ENCODE data around the gene ADGRG2. TPM values are rescaled to one million over a fixed set of nuclear protein-coding genes. Genes with fewer than 3 reads are reported as not detected.

Gene ADGRG2
- total RNA-seq, 1 experiment from 2014 or later, result not detected

- H3K27me3 ChIP-seq (replicated peaks; ENCODE audit: control insufficient read depth, insufficient read depth, low read length), result no peaks in the 10 kb centered on the region
- Mint-ChIP-seq H3K4me1 (ENCODE audit: low read depth, unreplicated experiment) (peaks cover 16% of the 10 kb centered on the region), H3K4me3 (ENCODE audit: unreplicated experiment) (no peak overlapping the region), H3K9me3 (ENCODE audit: unreplicated experiment) (no peaks in the 10 kb centered on the region), H3K27me3 (ENCODE audit: insufficient read depth, unreplicated experiment) (no peaks in the 10 kb centered on the region), H3K36me3 (ENCODE audit: insufficient read depth, unreplicated experiment) (no peaks in the 10 kb centered on the region), H3K27ac (ENCODE audit: unreplicated experiment) (no peak overlapping the region)
- H3K4me1 ChIP-seq, result no peaks in the 10 kb centered on the region
- H3K36me3 ChIP-seq (ENCODE audit: control insufficient read depth, insufficient read depth, low read length), result no peaks in the 10 kb centered on the region
- ChIA-PET CTCF (interaction anchor here (0.7 kb wide), 1 partner anchor 243 kb away, joined by 5 read pairs; no protein-coding TSS in a partner anchor), POLR2A (no interaction called here)
- BruUV-seq (replicated peaks), result no TSS peak
- no peak for DNase-seq
- no peaks in the 10 kb centered on the region for H3K9me3 ChIP-seq
- intact Hi-C loops (cut with micrococcal nuclease; ENCODE audit: unreplicated experiment), result no loop called here
- no peak for TF ChIP-seq CTCF (IDR thresholded peaks at IDR 0.05; ENCODE audit: insufficient read depth in 1 of 2, low read depth in 1 of 2, low read length in 1 of 2, severe bottlenecking in 1 of 2, unreplicated experiment in 1 of 2)
- no peak overlapping the region for H3K4me3 ChIP-seq (ENCODE audit: low read depth, low read length)
Observed at GRCh38 chrX:18966624-18967023, 155.6 kb downstream of the ADGRG2 start.

GRCh38 chrX:18964901-18965300 is 157.4 kb downstream of the ADGRG2 start:
- Histone ChIP-seq H3K27me3 (replicated peaks; ENCODE audit: control insufficient read depth, insufficient read depth, low read length) (no peaks in the 10 kb centered on the region), H3K36me3 (ENCODE audit: control insufficient read depth, insufficient read depth, low read length) (no peaks in the 10 kb centered on the region), H3K4me1 (no peaks in the 10 kb centered on the region), H3K9me3 (no peaks in the 10 kb centered on the region), H3K4me3 (ENCODE audit: low read depth, low read length) (no peak overlapping the region)
- Mint-ChIP-seq H3K27me3 (ENCODE audit: insufficient read depth, unreplicated experiment) (no peaks in the 10 kb centered on the region), H3K27ac (ENCODE audit: unreplicated experiment) (no peak overlapping the region), H3K36me3 (ENCODE audit: insufficient read depth, unreplicated experiment) (peaks cover 5% of the 10 kb centered on the region), H3K4me1 (ENCODE audit: low read depth, unreplicated experiment) (peaks cover 16% of the 10 kb centered on the region), H3K4me3 (ENCODE audit: unreplicated experiment) (no peak overlapping the region), H3K9me3 (ENCODE audit: unreplicated experiment) (no peaks in the 10 kb centered on the region)
- TF ChIP-seq CTCF (IDR thresholded peaks at IDR 0.05; ENCODE audit: insufficient read depth in 1 of 2, low read depth in 1 of 2, low read length in 1 of 2, severe bottlenecking in 1 of 2, unreplicated experiment in 1 of 2), result no peak
- POLR2A ChIA-PET, result no interaction called here
- CTCF ChIA-PET, result no interaction called here
- DNase-seq, result no peak
- intact Hi-C loops (cut with micrococcal nuclease; ENCODE audit: unreplicated experiment), result no loop called here
- BruUV-seq (replicated peaks), result no TSS peak

- intact Hi-C loops (cut with micrococcal nuclease; ENCODE audit: unreplicated experiment), result no loop called here
- no peaks in the 10 kb centered on the region for H3K27me3 Mint-ChIP-seq (ENCODE audit: insufficient read depth, unreplicated experiment)
- CTCF ChIA-PET, result no interaction called here
- no peak for DNase-seq
- peaks cover 16% of the 10 kb centered on the region for H3K4me1 Mint-ChIP-seq (ENCODE audit: low read depth, unreplicated experiment)
- peaks cover 5% of the 10 kb centered on the region for H3K36me3 Mint-ChIP-seq (ENCODE audit: insufficient read depth, unreplicated experiment)
- BruUV-seq (replicated peaks), result no TSS peak
- no peak overlapping the region for H3K4me3 Mint-ChIP-seq (ENCODE audit: unreplicated experiment)
- Histone ChIP-seq H3K4me1 (no peaks in the 10 kb centered on the region), H3K9me3 (no peaks in the 10 kb centered on the region), H3K36me3 (ENCODE audit: control insufficient read depth, insufficient read depth, low read length) (no peaks in the 10 kb centered on the region), H3K4me3 (ENCODE audit: low read depth, low read length) (no peak overlapping the region), H3K27me3 (replicated peaks; ENCODE audit: control insufficient read depth, insufficient read depth, low read length) (no peaks in the 10 kb centered on the region)
- POLR2A ChIA-PET, result no interaction called here
- TF ChIP-seq CTCF (IDR thresholded peaks at IDR 0.05; ENCODE audit: insufficient read depth in 1 of 2, low read depth in 1 of 2, low read length in 1 of 2, severe bottlenecking in 1 of 2, unreplicated experiment in 1 of 2), result no peak
- no peaks in the 10 kb centered on the region for H3K9me3 Mint-ChIP-seq (ENCODE audit: unreplicated experiment)
- no peak overlapping the region for H3K27ac Mint-ChIP-seq (ENCODE audit: unreplicated experiment)
Observed at GRCh38 chrX:18964026-18964425, 158.2 kb downstream of the ADGRG2 start.
